Astrocyte (in vitro differentiated cells and primary cell): ENCODE measurements around the gene FADS2. TPM values are rescaled to one million over a fixed set of nuclear protein-coding genes. Genes with fewer than 3 reads are reported as not detected.

Experiments used
- DNase-seq: peaks from one replicate; pipeline ENCODE4 v3.0.0-alpha.2; 2010; ENCODE audit warnings: low read depth
- FAIRE-seq: peaks from 2 replicates; lab custom pipeline; 2011; peaks lifted over from hg19 to GRCh38; lab: Jason Lieb, UNC
- H2AFZ ChIP-seq: 2 replicates; pipeline ENCODE4 v1.6.0; 2012; ENCODE audit warnings: low read depth, low read length, inconsistent platforms
- H3K27ac ChIP-seq: 2 replicates; pipeline ENCODE4 v1.5.1; 2011; ENCODE audit warnings: low read depth, low read length, inconsistent platforms
- H3K27me3 ChIP-seq: 2 replicates; pipeline ENCODE4 v1.6.0; 2011; ENCODE audit warnings: low read length, inconsistent platforms; ENCODE audit not compliant: insufficient read depth
- H3K36me3 ChIP-seq: 2 replicates; pipeline ENCODE4 v1.5.1; 2011; ENCODE audit warnings: low read length, inconsistent platforms; ENCODE audit not compliant: insufficient read depth
- H3K4me1 ChIP-seq: 2 replicates; pipeline ENCODE4 v1.5.1; 2011; ENCODE audit warnings: low read length, inconsistent platforms; ENCODE audit not compliant: insufficient read depth
- H3K4me2 ChIP-seq: 2 replicates; pipeline ENCODE4 v1.6.0; 2012; ENCODE audit warnings: low read length, inconsistent platforms
- H3K4me3 ChIP-seq: 2 replicates; pipeline ENCODE4 v1.5.1; 2011; ENCODE audit warnings: low read depth, mild to moderate bottlenecking, low read length, inconsistent platforms; ENCODE audit not compliant: insufficient read depth
- H3K79me2 ChIP-seq: 2 replicates; pipeline ENCODE4 v1.6.0; 2012; ENCODE audit warnings: mild to moderate bottlenecking, low read length, inconsistent platforms; ENCODE audit not compliant: insufficient read depth
- H3K9ac ChIP-seq: 2 replicates; pipeline ENCODE4 v1.6.0; 2012; ENCODE audit warnings: mild to moderate bottlenecking, low read length, inconsistent platforms
- H3K9me3 ChIP-seq: 2 replicates; pipeline ENCODE4 v1.5.1; 2012; ENCODE audit warnings: low read depth, mild to moderate bottlenecking, low read length, inconsistent platforms; ENCODE audit not compliant: insufficient read depth
- H4K20me1 ChIP-seq: 2 replicates; pipeline ENCODE4 v1.6.0; 2012; ENCODE audit warnings: low read length, inconsistent platforms; ENCODE audit not compliant: insufficient read depth
- H3K27ac Mint-ChIP-seq: one replicate; pipeline ENCODE4 v1.8.0; 2021; ENCODE audit warnings: mild to moderate bottlenecking, mixed read lengths; ENCODE audit not compliant: unreplicated experiment
- H3K27me3 Mint-ChIP-seq: one replicate; pipeline ENCODE4 v1.8.0; 2021; ENCODE audit warnings: low read depth, mixed read lengths; ENCODE audit not compliant: unreplicated experiment
- H3K36me3 Mint-ChIP-seq: one replicate; pipeline ENCODE4 v1.8.0; 2021; ENCODE audit warnings: low read depth, mixed read lengths; ENCODE audit not compliant: unreplicated experiment
- H3K4me1 Mint-ChIP-seq: one replicate; pipeline ENCODE4 v1.8.0; 2021; ENCODE audit warnings: low read depth, mixed read lengths; ENCODE audit not compliant: unreplicated experiment
- H3K4me3 Mint-ChIP-seq: one replicate; pipeline ENCODE4 v1.8.0; 2021; ENCODE audit warnings: mild to moderate bottlenecking, moderate library complexity, mixed read lengths; ENCODE audit not compliant: unreplicated experiment
- H3K9me3 Mint-ChIP-seq: one replicate; pipeline ENCODE4 v1.8.0; 2021; ENCODE audit warnings: mild to moderate bottlenecking, mixed read lengths; ENCODE audit not compliant: unreplicated experiment
- EZH2 ChIP-seq: IDR thresholded peaks from 2 replicates; pipeline ENCODE4 v1.6.1; 2012; ENCODE audit warnings: mild to moderate bottlenecking, low read length, inconsistent platforms; ENCODE audit not compliant: insufficient read depth
- total RNA-seq: library from RNA; stranded (reverse); gene quantifications from 2 replicates; pipeline ENCODE4 v1.2.1, GENCODE V29; 2021
- TF ChIP-seq, protein P1 (sequence below): IDR thresholded peaks from 2 replicates; pipeline ENCODE4 v1.5.1; 2011; ENCODE audit warnings: low read depth, mild to moderate bottlenecking, inconsistent platforms, low read length, moderate library complexity; ENCODE audit not compliant: insufficient read depth

FADS2 gene
- total RNA-seq, 1 donor from 2014 or later = 287 TPM

DNA sequence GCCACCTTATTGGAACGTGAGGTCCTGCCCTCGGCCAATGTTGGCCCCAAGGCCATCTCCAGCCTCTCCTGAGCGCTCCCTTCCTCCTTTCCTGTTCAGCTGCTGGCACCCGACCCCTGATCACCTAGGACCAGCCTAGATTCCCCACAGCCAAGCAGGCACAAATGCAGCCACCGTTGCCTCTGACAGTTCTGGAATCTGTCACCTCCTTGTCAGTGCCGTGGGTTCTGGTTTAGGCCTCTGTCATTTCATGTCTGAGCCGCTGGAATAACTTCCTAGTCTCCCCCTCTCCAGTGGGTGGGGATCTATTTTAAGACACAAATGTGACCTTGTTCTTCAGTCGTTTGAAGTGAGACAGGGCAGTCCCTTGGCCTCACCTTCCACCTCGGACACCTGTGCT lies 33.5 kb downstream of the FADS2 start:
- no peak overlapping the region for H3K9ac ChIP-seq
- no peak for DNase-seq
- H3K36me3 Mint-ChIP-seq = peaks cover 22% of the 10 kb centered on the region
- peaks cover 23% of the 10 kb centered on the region for H4K20me1 ChIP-seq
- H3K27ac ChIP-seq = no peak overlapping the region
- no peak overlapping the region for H3K4me3 Mint-ChIP-seq
- no peaks in the 10 kb centered on the region for H3K27me3 Mint-ChIP-seq
- no peaks in the 10 kb centered on the region for H3K79me2 ChIP-seq
- H3K9me3 ChIP-seq = no peaks in the 10 kb centered on the region
- H3K4me1 Mint-ChIP-seq = no peaks in the 10 kb centered on the region
- H2AFZ ChIP-seq = no peak overlapping the region
- H3K27me3 ChIP-seq = no peaks in the 10 kb centered on the region
- H3K9me3 Mint-ChIP-seq = no peaks in the 10 kb centered on the region
- peak overlapping the region; percentile 34 for H3K27ac Mint-ChIP-seq
- H3K4me3 ChIP-seq = no peak overlapping the region
- H3K36me3 ChIP-seq = peaks cover 22% of the 10 kb centered on the region
- TF ChIP-seq EZH2 = no peak
- TF ChIP-seq, protein P1, sequence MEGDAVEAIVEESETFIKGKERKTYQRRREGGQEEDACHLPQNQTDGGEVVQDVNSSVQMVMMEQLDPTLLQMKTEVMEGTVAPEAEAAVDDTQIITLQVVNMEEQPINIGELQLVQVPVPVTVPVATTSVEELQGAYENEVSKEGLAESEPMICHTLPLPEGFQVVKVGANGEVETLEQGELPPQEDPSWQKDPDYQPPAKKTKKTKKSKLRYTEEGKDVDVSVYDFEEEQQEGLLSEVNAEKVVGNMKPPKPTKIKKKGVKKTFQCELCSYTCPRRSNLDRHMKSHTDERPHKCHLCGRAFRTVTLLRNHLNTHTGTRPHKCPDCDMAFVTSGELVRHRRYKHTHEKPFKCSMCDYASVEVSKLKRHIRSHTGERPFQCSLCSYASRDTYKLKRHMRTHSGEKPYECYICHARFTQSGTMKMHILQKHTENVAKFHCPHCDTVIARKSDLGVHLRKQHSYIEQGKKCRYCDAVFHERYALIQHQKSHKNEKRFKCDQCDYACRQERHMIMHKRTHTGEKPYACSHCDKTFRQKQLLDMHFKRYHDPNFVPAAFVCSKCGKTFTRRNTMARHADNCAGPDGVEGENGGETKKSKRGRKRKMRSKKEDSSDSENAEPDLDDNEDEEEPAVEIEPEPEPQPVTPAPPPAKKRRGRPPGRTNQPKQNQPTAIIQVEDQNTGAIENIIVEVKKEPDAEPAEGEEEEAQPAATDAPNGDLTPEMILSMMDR = no peak
- no peak for FAIRE-seq
- no peak overlapping the region for H3K4me2 ChIP-seq
- H3K4me1 ChIP-seq = no peaks in the 10 kb centered on the region

DNA sequence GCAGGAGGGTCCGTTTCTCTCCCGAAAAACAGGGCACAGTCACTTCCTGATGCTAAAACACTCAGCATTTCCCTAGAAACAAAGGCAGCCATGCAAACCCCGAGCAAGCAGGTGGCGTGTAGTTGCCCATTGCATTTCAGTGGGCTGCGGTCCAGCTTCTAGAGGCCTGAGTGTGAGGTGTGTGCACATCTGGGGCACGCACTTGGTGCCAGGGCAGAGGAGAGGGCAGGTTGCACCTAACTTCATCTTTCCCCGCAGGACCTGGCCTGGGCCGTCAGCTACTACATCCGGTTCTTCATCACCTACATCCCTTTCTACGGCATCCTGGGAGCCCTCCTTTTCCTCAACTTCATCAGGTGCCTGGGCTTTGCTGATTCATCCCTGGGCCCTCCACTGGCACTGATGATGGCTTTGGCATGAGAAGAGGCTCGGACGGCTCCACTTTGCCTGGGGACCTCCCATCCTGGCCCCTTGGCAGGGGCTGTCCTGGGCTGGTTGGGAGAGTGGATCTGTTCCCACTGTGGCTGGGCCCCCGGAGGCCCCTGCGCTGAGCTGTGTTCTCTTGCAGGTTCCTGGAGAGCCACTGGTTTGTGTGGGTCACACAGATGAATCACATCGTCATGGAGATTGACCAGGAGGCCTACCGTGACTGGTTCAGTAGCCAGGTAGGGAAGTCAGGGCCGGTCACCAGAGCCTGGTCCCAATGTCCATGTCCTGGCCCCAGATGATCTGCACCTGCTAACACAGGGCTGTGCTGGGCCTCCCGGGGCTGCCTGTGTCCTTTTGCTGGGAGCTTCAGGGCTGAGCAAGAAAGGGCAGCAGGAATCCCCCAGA lies 34.8 kb downstream of the FADS2 start:
- H3K27ac Mint-ChIP-seq = no peak overlapping the region
- H3K4me1 Mint-ChIP-seq = no peaks in the 10 kb centered on the region
- Histone ChIP-seq H3K27me3 (no peaks in the 10 kb centered on the region), H3K9me3 (no peaks in the 10 kb centered on the region), H2AFZ (no peak overlapping the region), H3K4me1 (no peaks in the 10 kb centered on the region), H3K4me2 (no peak overlapping the region), H3K9ac (no peak overlapping the region), H3K4me3 (no peak overlapping the region), H4K20me1 (peaks cover 13% of the 10 kb centered on the region), H3K79me2 (no peaks in the 10 kb centered on the region), H3K36me3 (peaks cover 18% of the 10 kb centered on the region), H3K27ac (no peak overlapping the region)
- no peak for FAIRE-seq
- H3K27me3 Mint-ChIP-seq = no peaks in the 10 kb centered on the region
- H3K4me3 Mint-ChIP-seq = no peak overlapping the region
- no peaks in the 10 kb centered on the region for H3K9me3 Mint-ChIP-seq
- H3K36me3 Mint-ChIP-seq = peaks cover 21% of the 10 kb centered on the region
- DNase-seq = no peak
- TF ChIP-seq EZH2 = no peak
- TF ChIP-seq, protein P1 = no peak

DNA sequence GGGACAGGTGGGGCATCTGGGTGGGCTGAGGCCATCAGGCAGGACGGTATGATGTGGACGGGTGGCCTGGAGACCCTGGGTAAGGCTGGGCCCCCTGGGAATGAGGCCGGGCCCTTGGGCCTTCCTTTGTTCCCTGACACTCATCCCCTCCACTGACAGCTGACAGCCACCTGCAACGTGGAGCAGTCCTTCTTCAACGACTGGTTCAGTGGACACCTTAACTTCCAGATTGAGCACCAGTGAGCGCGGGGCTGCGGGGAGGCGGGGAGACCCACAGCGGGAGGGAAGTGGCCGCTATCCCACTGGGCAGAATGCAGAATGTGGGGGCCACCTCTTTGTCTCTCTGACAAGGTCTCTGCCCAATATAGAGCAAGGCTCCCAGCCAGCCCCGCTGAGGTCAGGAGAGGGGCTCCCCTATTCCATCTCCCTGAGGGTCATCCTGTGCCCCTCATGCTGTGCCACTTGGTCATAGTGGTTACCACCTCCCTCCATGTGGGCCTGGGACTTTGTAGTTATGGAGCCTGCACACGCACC lies 35.5 kb downstream of the FADS2 start:
- H3K79me2 ChIP-seq = no peaks in the 10 kb centered on the region
- H3K9ac ChIP-seq = no peak overlapping the region
- Mint-ChIP-seq H3K27ac (no peak overlapping the region), H3K36me3 (peaks cover 21% of the 10 kb centered on the region), H3K9me3 (no peaks in the 10 kb centered on the region), H3K4me1 (no peaks in the 10 kb centered on the region), H3K27me3 (no peaks in the 10 kb centered on the region), H3K4me3 (no peak overlapping the region)
- H3K36me3 ChIP-seq = peaks cover 15% of the 10 kb centered on the region
- H3K4me2 ChIP-seq = no peak overlapping the region
- H3K4me3 ChIP-seq = no peak overlapping the region
- no peak for FAIRE-seq
- H3K9me3 ChIP-seq = no peaks in the 10 kb centered on the region
- H4K20me1 ChIP-seq = peaks cover 13% of the 10 kb centered on the region
- H2AFZ ChIP-seq = no peak overlapping the region
- no peaks in the 10 kb centered on the region for H3K27me3 ChIP-seq
- TF ChIP-seq EZH2 = no peak
- TF ChIP-seq, protein P1 = no peak
- no peak overlapping the region for H3K27ac ChIP-seq
- no peaks in the 10 kb centered on the region for H3K4me1 ChIP-seq
- no peak for DNase-seq
